Right atrium auricular region (tissue), 2 donors: Measurements from ENCODE around the gene FMN2. TPM values are rescaled to one million over a fixed set of nuclear protein-coding genes. Genes with fewer than 3 reads are reported as not detected.

Experiments used
- DNase-seq: peaks from one replicate; pipeline ENCODE4 v3.0.0-alpha.2; 2019; ENCODE audit warnings: low spot score
- H3K27ac ChIP-seq, 2 donors: fragments of 200-600 bp; sonication (generic); 1 replicate in 1 of 2; 2 replicates in 1 of 2; pipeline ENCODE4 v1.5.1; 2016 to 2019
- H3K27me3 ChIP-seq, 2 donors: fragments of 200-600 bp; sonication (generic); one replicate each; pipeline versions ENCODE4 v1.5.1 to v1.6.0; 2017 to 2019
- H3K36me3 ChIP-seq: fragments of 200-600 bp; sonication (generic); one replicate; pipeline ENCODE4 v1.5.1; 2016
- H3K4me1 ChIP-seq, 2 donors: fragments of 200-600 bp; sonication (generic); one replicate each; pipeline versions ENCODE4 v1.5.1 to v1.6.0; 2017 to 2019
- H3K4me3 ChIP-seq, 2 donors: fragments of 200-600 bp; sonication (generic); 1 replicate in 1 of 2; 2 replicates in 1 of 2; pipeline ENCODE4 v1.5.1; 2017 to 2019; ENCODE audit warnings: mild to moderate bottlenecking in 1 of 2, moderate library complexity in 1 of 2
- H3K9me3 ChIP-seq, 2 donors: fragments of 200-600 bp; sonication (generic); one replicate each; pipeline ENCODE4 v1.5.1; 2019
- CTCF ChIP-seq, 2 donors: fragments of 200-600 bp; sonication (generic); IDR thresholded peaks; one replicate each; pipeline ENCODE4 v1.5.1; 2019; ENCODE audit warnings: antibody characterized with exemption in 2 of 2
- total RNA-seq, 2 donors: library from RNA; depleted of rRNA; stranded (reverse); fragments of >200 nt; gene quantifications; one replicate each; pipeline ENCODE4 v1.1.0, GENCODE V29; 2016

Gene FMN2
- total RNA-seq, 2 donors from 2014 or later: 0.15 TPM; not detected in 1

- TF ChIP-seq CTCF (IDR thresholded peaks at IDR 0.05): no peak
- no peak overlapping the region for H3K27ac ChIP-seq
Observed at GRCh38 chr1:240475832-240476231, 384.1 kb downstream of the FMN2 start.

GRCh38 chr1:240478536-240478935, 386.9 kb downstream of the FMN2 start:
- no peaks in the 10 kb centered on the region for H3K27me3 ChIP-seq
- H3K4me1 ChIP-seq: no peaks in the 10 kb centered on the region
- H3K27ac ChIP-seq: no peak overlapping the region
- DNase-seq: no peak
- no peak for TF ChIP-seq CTCF (IDR thresholded peaks at IDR 0.05)
- no peaks in the 10 kb centered on the region for H3K36me3 ChIP-seq
- H3K4me3 ChIP-seq: no peak overlapping the region
- no peaks in the 10 kb centered on the region for H3K9me3 ChIP-seq

More at GRCh38 chr1:240475832-240476231, 384.1 kb downstream of the FMN2 start:
- Histone ChIP-seq H3K4me1 (no peaks in the 10 kb centered on the region), H3K36me3 (no peaks in the 10 kb centered on the region), H3K9me3 (no peaks in the 10 kb centered on the region), H3K4me3 (no peak overlapping the region), H3K27me3 (no peaks in the 10 kb centered on the region)
- DNase-seq: no peak

- no peak for DNase-seq
- Histone ChIP-seq H3K27ac (no peak overlapping the region), H3K4me3 (no peak overlapping the region), H3K9me3 (no peaks in the 10 kb centered on the region), H3K4me1 (no peaks in the 10 kb centered on the region), H3K36me3 (no peaks in the 10 kb centered on the region), H3K27me3 (no peaks in the 10 kb centered on the region)
- no peak for TF ChIP-seq CTCF (IDR thresholded peaks at IDR 0.05)
Observed at GRCh38 chr1:240484804-240485443, 393.2 kb downstream of the FMN2 start.

GRCh38 chr1:240486611-240487010, 394.9 kb downstream of the FMN2 start:
- no peak for TF ChIP-seq CTCF (IDR thresholded peaks at IDR 0.05)
- no peak overlapping the region for H3K27ac ChIP-seq

GRCh38 chr1:240487493-240487892, 395.8 kb downstream of the FMN2 start:
- Histone ChIP-seq H3K36me3 (no peaks in the 10 kb centered on the region), H3K4me3 (no peak overlapping the region), H3K27ac (no peak overlapping the region), H3K27me3 (no peaks in the 10 kb centered on the region), H3K4me1 (no peaks in the 10 kb centered on the region), H3K9me3 (no peaks in the 10 kb centered on the region)
- TF ChIP-seq CTCF (IDR thresholded peaks at IDR 0.05): no peak
- no peak for DNase-seq

More at GRCh38 chr1:240486611-240487010, 394.9 kb downstream of the FMN2 start:
- DNase-seq: no peak
- Histone ChIP-seq H3K27me3 (no peaks in the 10 kb centered on the region), H3K4me1 (no peaks in the 10 kb centered on the region), H3K36me3 (no peaks in the 10 kb centered on the region), H3K4me3 (no peak overlapping the region), H3K9me3 (no peaks in the 10 kb centered on the region)

- H3K9me3 ChIP-seq: no peaks in the 10 kb centered on the region
Observed at GRCh38 chr1:240491156-240491555, 399.5 kb downstream of the FMN2 start.

More at GRCh38 chr1:240491156-240491555, 399.5 kb downstream of the FMN2 start:
- TF ChIP-seq CTCF (IDR thresholded peaks at IDR 0.05): no peak
- H3K4me3 ChIP-seq: no peak overlapping the region
- H3K27me3 ChIP-seq: no peaks in the 10 kb centered on the region
- no peak overlapping the region for H3K27ac ChIP-seq
- H3K36me3 ChIP-seq: no peaks in the 10 kb centered on the region
- no peaks in the 10 kb centered on the region for H3K4me1 ChIP-seq
- DNase-seq: no peak
